ENCODE measurements around the gene SHISA9.

GRCh38 chr16:12906271-12906670 is 4.9 kb downstream of the SHISA9 start:
- TF ChIP-seq EZH2 (IDR thresholded peaks at IDR 0.05; ENCODE audit: borderline replicate concordance, insufficient read depth, low read depth, low read length, poor library complexity, severe bottlenecking) (no peak), CTCF (IDR thresholded peaks at IDR 0.05) (no peak)
